ENCODE measurements around the gene TRIM33. TPM values are rescaled to one million over a fixed set of nuclear protein-coding genes. Genes with fewer than 3 reads are reported as not detected.

Gene TRIM33
- total and polyA plus RNA-seq, 2 donors (not counting 3 experiments of a cell fraction or from before 2014, with no cell fraction given): 10.3 to 29.1 TPM

- TF ChIP-seq GATA2 (IDR thresholded peaks at IDR 0.05; ENCODE audit: insufficient read depth, insufficient read length, low read depth, low read length) (no peak), MYC (IDR thresholded peaks at IDR 0.05; ENCODE audit: low read depth, low read length) (no peak), MAX (IDR thresholded peaks at IDR 0.05; ENCODE audit: insufficient read depth, insufficient read length) (no peak), EZH2 (IDR thresholded peaks at IDR 0.05; ENCODE audit: borderline replicate concordance, low read depth, low read length, severe bottlenecking) (no peak), POLR2A (IDR thresholded peaks at IDR 0.05; ENCODE audit: low read depth, low read length) (no peak), POLR2AphosphoS5 (IDR thresholded peaks at IDR 0.05; ENCODE audit: insufficient read depth, low read depth, low read length) (no peak), CTCF (IDR thresholded peaks at IDR 0.05; ENCODE audit: extremely low read depth in 1 of 2, insufficient read depth in 1 of 2, low read depth in 1 of 2, low read length in 2 of 2) (no peak), FOS (IDR thresholded peaks at IDR 0.05; ENCODE audit: borderline replicate concordance, insufficient read depth, low read length) (no peak)
- ChIA-PET CTCF (no interaction called here), POLR2A (no interaction called here)
- H3K27me3 ChIP-seq (ENCODE audit: control insufficient read depth in 2 of 2, insufficient read depth in 2 of 2, low read length in 2 of 2): no peaks in the 10 kb centered on the region
- H3K27ac ChIP-seq (ENCODE audit: insufficient read depth, low read depth, low read length): no peak overlapping the region
- intact Hi-C loops (cut with micrococcal nuclease) (no loop called here), dilution Hi-C loops (cut with MboI; ENCODE audit: extremely low pct_ligation_motif_present, low sequenced_read_pairs) (no loop called here)
- H3K4me2 ChIP-seq (ENCODE audit: insufficient read depth, low read length): no peak overlapping the region
- FAIRE-seq (no peak), DNase-seq (ENCODE audit: low read depth, low spot score) (no peak)
- H4K20me1 ChIP-seq (replicated peaks; ENCODE audit: control insufficient read depth, extremely low read depth, insufficient read depth, low read length): no peaks in the 10 kb centered on the region
- H3K4me1 ChIP-seq (ENCODE audit: control insufficient read depth, extremely low read depth, insufficient read depth, low read length): no peaks in the 10 kb centered on the region
- no peak overlapping the region for H3K9ac ChIP-seq (replicated peaks; ENCODE audit: extremely low read depth, insufficient read depth, low read length)
- H3K9me3 ChIP-seq (replicated peaks; ENCODE audit: control insufficient read depth, insufficient read depth, low read length): no peaks in the 10 kb centered on the region
- BruUV-seq (replicated peaks): no TSS peak
- H3K79me2 ChIP-seq (ENCODE audit: control insufficient read depth, insufficient read depth, low read length): no peaks in the 10 kb centered on the region
- no peaks in the 10 kb centered on the region for H3K9me1 ChIP-seq (replicated peaks; ENCODE audit: control insufficient read depth, extremely low read depth, insufficient read depth, low read length)
- no peak overlapping the region for H3K4me3 ChIP-seq (replicated peaks in 1 of 3; ENCODE audit: insufficient read depth in 1 of 3, low read depth in 1 of 3, low read length in 3 of 3)
- H3K36me3 ChIP-seq (ENCODE audit: control insufficient read depth in 2 of 2, extremely low read depth in 1 of 2, insufficient read depth in 2 of 2, low read length in 2 of 2): no peaks in the 10 kb centered on the region
- no peak overlapping the region for H2AFZ ChIP-seq (ENCODE audit: low read depth, low read length)
Observed at GRCh38 chr1:114379987-114380386, 131.0 kb downstream of the TRIM33 start.

All from endothelial cell of umbilical vein (primary cell).